NCI-H82 (cell line): ENCODE data around the gene LANCL1.
"Not testable (repeated sequence)": the region's sequence is repeated elsewhere in the genome, so short reads cannot be mapped to it uniquely, and the experiment has no call there.

Experiments
- DNase-seq: peaks from one replicate; lab custom pipeline; 2025; lab: John Stamatoyannopoulos, UW

Gene LANCL1

DNA sequence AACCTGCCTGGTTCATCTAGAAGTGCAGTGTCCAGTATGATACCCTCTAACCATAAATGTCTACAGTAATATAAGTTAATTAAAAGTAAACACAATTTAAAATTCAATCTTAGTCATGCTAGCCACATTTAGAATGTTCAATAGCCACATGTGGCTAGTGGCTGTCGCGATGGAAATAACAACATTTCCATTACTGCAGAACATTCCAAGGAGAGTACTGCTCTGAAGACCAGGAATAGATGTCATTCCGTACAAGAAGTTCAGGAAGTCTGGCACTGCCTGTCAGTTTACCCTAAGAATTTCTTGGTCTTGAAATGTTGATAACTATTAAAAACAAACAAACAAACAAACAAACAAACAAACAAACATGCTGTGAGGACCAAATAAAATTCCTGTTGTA lies 17.2 kb downstream of the LANCL1 start:
- DNase-seq, result no peak

GRCh38 chr2:210458395-210458794 lies 18.2 kb downstream of the LANCL1 start:
- DNase-seq, result no peak

GRCh38 chr2:210456571-210456970 lies 20.0 kb downstream of the LANCL1 start:
- peak; percentile 37 for DNase-seq

- DNase-seq, result no peak
These were observed 22.2 kb downstream of the LANCL1 start for GRCh38 chr2:210454336-210454735.

DNA sequence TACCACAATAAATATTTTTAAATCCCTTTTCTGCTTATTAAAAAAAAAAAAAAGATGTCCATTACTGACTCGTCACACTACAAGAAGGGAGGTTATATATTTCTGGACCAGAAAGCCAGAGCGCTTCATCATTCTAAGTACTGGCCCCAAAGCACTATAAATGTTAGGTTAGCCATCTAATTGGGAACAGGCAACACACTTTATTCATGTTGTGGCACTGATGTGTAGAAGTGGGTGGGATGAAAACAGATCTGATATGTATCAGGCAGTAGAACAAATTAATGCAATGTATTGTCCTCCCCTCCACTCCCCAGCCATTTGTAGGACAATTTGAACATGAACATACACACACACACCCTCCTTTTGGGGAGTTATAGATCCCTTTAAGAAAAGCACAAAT lies 24.4 kb downstream of the LANCL1 start:
- DNase-seq, result no peak

DNA sequence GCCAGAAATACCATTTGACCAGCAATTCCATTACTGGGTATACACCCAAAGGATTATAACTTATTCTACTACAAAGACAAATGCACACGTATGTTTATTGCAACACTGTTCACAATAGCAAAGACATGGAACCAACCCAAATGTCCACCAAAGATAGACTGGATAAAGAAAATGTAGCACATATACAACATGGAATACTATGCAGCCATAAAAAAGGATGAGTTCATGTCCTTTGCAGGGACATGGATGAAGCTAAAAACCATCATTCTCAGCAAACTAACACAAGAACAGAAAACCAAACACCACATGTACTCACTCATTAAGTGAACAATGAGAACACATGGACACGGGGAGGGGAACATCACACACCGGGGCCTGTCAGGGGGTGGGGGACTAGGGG lies 25.6 kb downstream of the LANCL1 start:
- DNase-seq, result not testable (repeated sequence)

DNA sequence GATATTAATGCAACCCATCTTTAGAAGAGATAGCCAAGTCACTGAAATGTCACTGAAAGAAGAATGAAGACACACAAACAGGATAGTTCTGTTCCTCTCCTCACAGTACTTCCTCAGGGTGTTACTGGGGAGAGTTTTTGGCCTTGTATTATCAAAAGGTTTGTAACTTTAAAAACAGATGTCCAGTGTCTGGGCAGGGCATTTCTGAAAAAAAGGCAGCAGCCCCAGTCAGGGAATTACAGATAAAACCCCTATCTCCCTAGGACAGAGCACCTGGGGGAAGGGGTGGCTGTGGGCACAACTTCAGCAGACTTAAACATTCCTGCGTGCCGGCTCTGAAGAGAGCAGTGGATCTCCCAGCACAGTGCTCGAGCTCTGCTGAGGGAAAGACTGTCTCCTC lies 30.8 kb downstream of the LANCL1 start:
- DNase-seq, result no peak

GRCh38 chr2:210445116-210445707 lies 31.3 kb downstream of the LANCL1 start:
- peak; percentile 35 for DNase-seq

- no peak for DNase-seq
These were observed 33.0 kb downstream of the LANCL1 start for GRCh38 chr2:210443527-210443926.

DNA sequence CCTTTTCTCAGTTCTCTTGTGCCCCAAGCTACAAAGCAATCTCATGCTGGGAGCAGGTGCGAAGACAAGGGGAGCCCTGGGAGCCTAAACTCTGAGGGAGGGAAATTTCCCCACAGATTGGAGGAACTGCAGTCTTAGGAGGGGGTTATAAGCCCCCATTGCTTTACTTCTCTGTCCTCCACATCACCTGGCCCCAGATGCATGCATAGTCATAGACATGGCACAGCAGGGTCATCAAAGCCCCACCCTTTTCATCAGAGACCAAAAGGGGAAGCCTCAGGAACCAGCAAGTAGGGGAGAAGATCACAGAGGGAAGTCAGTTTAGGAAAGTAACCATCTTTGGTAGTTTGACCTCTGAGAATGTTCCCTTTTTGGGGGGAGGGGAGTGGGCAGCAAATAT lies 33.7 kb downstream of the LANCL1 start:
- no peak for DNase-seq

DNA sequence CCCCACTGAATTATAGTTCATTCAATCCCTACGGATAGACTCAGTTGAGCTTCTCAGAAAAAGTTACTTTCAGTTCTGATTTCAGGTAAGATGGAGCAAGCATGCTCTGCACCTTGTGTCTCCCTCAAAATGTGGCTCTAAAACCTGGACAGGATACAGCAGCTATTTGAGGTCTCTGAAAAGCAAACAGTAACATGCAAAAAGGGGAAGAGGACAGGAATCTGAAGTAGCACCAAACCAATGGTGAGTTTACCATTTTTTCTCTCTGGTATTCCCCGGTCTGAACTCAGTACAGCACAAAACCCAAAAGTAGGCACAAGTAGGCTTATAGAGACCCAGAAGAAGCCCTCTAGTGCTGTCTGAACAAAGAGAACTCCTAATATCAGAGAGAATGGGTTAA lies 34.1 kb downstream of the LANCL1 start:
- no peak for DNase-seq

- no peak for DNase-seq
These were observed 36.4 kb downstream of the LANCL1 start for GRCh38 chr2:210440206-210440605.

GRCh38 chr2:210435439-210435838 lies 41.1 kb downstream of the LANCL1 start:
- DNase-seq, result no peak

- no peak for DNase-seq
These were observed 43.9 kb downstream of the LANCL1 start for GRCh38 chr2:210432633-210433032.

DNA sequence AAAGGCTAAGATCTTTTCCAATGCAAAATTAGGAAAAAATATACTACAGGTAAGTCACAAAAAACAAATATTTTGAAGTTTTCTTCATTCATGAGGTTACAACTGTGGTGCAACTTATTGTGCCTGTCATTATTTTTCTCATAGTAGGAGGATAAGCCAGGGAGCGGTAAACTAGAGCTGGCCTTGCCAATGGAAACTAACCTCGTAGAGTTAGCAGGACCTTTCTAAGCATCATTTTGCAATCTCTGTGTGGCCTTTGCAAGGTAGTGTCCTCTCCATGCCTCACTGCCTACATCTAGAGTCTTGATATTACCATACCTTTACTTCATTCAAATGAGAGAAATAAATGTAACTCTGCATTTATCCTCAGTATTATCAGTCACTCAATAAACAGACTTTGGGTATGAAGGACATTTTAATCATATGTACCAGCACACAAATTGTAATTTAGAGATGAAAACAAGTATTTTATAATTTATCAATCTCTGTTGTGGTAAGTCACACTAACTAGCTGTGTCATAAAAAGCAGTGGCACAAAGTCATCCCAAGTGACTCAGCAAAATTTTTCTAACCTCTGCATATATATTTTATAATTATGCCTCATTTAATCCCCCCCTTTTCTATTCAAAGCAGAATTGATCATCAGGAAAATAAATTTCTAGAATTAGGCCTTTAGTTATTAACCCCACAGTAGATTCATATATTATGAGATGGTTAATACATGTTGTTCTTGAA lies 47.0 kb downstream of the LANCL1 start:
- DNase-seq, result no peak

GRCh38 chr2:210428393-210429179 lies 48.0 kb downstream of the LANCL1 start:
- DNase-seq, result no peak

- DNase-seq, result not testable (repeated sequence)
These were observed 49.2 kb downstream of the LANCL1 start for GRCh38 chr2:210427309-210427708.

GRCh38 chr2:210422366-210422765 lies 54.2 kb downstream of the LANCL1 start:
- no peak for DNase-seq

DNA sequence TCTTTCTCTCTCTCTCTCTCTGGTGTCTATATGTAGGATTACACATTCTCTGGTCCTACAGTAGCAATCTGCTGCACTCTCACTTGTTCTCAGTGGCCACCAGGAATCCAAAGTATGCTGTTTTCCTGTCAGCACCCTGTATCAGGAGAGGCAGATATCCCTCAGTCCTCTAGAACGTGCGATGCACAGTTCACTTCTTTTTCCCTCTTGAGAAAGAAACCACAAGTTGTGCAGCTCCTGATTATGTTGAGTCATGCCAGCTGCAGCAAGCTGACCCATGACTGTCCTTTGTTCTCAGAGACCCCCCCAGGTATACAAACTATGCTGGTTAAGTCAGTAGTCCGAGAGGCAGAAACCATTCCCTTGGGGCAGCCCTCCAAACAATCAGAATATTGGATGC lies 54.6 kb downstream of the LANCL1 start:
- DNase-seq, result no peak

- DNase-seq, result no peak
These were observed 63.9 kb downstream of the LANCL1 start for GRCh38 chr2:210412660-210413059.

DNA sequence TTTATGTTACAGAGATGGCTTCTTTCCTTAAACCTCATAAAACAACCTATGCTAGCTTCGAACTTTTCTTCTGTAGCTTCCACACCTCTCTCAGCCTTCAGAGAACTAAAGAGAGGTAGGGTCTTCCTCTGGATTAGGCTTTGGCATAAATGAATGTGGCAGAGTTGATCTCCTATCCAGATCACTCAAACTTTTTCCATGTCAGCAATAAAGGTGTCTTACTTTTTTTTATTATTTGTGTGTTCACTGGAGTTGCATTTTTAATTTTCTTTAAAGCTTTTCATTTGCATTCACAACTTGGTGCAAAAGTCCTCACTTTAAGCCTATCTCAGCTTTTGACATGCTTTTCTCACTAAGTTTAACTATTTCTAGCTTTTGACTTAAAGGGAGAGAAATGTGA lies 66.0 kb downstream of the LANCL1 start:
- DNase-seq, result no peak

DNA sequence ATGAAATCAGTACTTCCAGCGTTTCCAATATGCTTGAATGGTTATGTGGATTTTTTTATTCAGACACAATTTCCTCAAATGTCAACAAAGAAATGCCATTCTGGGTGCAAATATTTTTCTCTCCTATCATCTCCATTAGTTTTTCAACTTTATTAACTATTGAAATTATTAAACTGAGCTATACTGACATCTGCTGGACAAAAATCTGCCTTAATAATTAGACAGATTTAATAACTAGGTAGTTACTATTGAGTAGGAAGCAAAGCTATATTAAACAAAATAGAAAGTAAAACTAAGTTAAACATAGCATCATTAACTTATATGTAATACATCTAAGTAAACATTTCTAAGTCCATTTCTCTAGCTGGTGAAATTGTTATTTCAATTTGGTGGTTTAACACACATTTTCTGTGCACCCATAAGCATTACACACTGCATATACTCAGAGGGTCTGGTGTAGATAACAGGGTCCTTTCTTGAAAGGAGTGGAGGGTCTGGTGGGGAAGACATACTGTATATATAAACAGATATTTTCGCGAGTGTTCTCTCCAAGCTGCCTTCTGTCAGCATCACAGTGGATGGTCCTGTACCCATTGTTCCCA lies 77.0 kb downstream of the LANCL1 start:
- DNase-seq, result peak; percentile 45

DNA sequence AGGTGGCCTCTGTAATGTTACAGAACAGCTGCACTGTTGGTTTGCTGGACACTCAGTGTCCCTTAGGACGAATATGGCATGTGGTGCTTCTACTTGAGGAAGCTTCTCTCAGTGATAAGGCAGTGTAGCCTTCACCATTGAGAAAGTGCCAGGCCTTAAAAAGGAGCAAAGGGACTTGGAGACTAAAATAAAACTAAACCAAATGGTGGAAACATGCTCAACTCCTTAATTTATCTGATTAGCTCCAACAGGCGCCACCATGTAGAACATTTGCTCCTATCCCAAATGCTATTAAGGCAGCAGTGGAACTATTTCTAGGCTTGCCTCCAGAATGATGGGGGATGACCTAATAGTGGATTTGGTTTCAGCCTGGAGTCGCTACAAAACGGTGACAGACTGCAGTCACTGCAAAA lies 84.1 kb downstream of the LANCL1 start:
- DNase-seq, result no peak
